ENCODE measurements around the gene SNX3.

DNA sequence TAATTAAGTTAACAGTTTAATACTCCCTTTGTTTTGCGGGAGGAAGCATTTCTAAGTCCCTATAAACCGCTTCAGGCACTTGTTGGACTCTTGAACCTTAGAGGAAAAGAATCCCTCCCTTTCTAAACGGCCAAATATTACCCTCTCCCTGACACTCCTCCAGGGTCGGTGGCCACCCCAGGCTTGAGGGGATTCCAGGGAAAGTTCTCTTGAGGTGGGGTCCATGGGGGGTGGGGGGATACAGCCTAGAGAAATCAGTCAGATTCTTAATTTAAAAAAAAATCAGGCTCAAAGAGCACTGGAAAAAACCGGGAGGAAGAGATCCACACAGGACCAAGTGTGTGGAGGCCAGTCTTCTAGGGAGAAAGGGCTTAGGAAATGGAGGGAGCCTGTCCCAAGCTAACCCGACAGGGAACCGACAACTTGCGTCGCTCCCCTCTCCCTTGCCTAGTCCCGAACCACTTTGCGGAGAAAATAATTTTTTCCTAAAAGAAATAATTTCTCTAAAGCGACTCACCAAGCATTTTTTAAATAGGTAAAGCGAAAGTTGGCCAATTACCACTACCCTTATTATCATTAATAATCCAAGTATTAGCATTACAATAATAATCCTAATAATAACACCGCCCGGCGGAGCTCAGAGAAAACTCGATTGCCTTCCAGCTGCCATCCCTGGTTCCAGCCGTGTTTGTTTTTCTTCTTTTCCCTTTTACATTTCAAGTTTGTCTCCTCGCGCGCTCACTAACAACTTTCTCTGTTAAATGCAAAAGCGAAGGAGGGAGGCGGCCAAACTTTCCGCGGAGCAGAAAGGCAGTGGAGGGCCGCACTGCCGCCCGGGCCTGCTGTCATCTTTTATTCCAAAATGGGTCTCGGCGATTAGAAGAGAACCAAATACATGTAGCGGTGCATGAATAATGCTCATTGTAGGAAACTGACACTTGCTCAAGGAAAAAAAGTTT is 90.2 kb downstream of the SNX3 start:
- TF ChIP-seq SUZ12 (IDR thresholded peaks at IDR 0.05; ENCODE audit: extremely low read depth, insufficient read depth, insufficient read length), result no peak
- no peak for TF ChIP-seq ZNF274 (IDR thresholded peaks at IDR 0.05; ENCODE audit: low read depth, low read length)
- TF ChIP-seq YY1 (IDR thresholded peaks at IDR 0.05; ENCODE audit: insufficient read depth, insufficient read length), result no peak
